Ovary (tissue), 3 donors: Measurements from ENCODE around the gene PCBP2.

ENCODE experiments used
- CTCF ChIP-seq, 3 donors: fragments of 450-650 bp in 2 of 3; fragments of 200-600 bp in 1 of 3; IDR thresholded peaks; one replicate each; pipeline versions ENCODE4 v1.5.1 to v1.8.0; 2016 to 2022; ENCODE audit warnings: antibody characterized with exemption in 3 of 3, mild to moderate bottlenecking in 1 of 3
- POLR2A ChIP-seq: fragments of 450-650 bp; IDR thresholded peaks from one replicate; pipeline ENCODE4 v1.6.1; 2017; ENCODE audit warnings: antibody characterized with exemption, mild to moderate bottlenecking, moderate library complexity
- donor health status: DM: no; HTN: no; CAD: no.

GRCh38 chr12:53419756-53420155 lies 32.1 kb upstream of the PCBP2 start:
- TF ChIP-seq CTCF (IDR thresholded peaks at IDR 0.05) (no peak), POLR2A (no peak)
